HepG2 (cell line): ENCODE measurements around the gene TBC1D20. TPM values are rescaled to one million over a fixed set of nuclear protein-coding genes. Genes with fewer than 3 reads are reported as not detected.

ENCODE experiments used
- ADNP ChIP-seq: sonication (generic); formaldehyde crosslinking; IDR thresholded peaks from 2 replicates; pipeline ENCODE4 v1.4.0; 2020; ENCODE audit warnings: missing genetic modification reagents
- ATF1 ChIP-seq: IDR thresholded peaks from 2 replicates; pipeline ENCODE4 v1.6.1; 2016; ENCODE audit warnings: mild to moderate bottlenecking, control low read depth
- ATF5 ChIP-seq: sonication (generic); formaldehyde crosslinking; IDR thresholded peaks from 2 replicates; pipeline ENCODE4 v1.4.0; 2020; ENCODE audit warnings: mild to moderate bottlenecking, low read depth, missing genetic modification reagents
- ATF7 ChIP-seq, 2 experiments: fragments of 450-650 bp in 1 of 2; sonication (generic) in 1 of 2; formaldehyde crosslinking in 1 of 2; IDR thresholded peaks; 2 replicates each; pipeline versions ENCODE4 v1.4.0 to v1.6.1; 2016 to 2020; ENCODE audit warnings: antibody characterized with exemption in 1 of 2, mild to moderate bottlenecking in 1 of 2, missing genetic modification reagents in 1 of 2
- ATM ChIP-seq: fragments of 450-650 bp; IDR thresholded peaks from 2 replicates; pipeline ENCODE4 v1.7.1; 2017; ENCODE audit warnings: mild to moderate bottlenecking, borderline replicate concordance
- DMTF1 ChIP-seq: sonication (generic); formaldehyde crosslinking; IDR thresholded peaks from 2 replicates; pipeline ENCODE4 v1.4.0; 2020; ENCODE audit warnings: mild to moderate bottlenecking, missing genetic modification reagents
- IKZF5 ChIP-seq: IDR thresholded peaks from 2 replicates; pipeline ENCODE4 v1.6.1; 2018; ENCODE audit warnings: missing genetic modification reagents, mild to moderate bottlenecking, missing compliant biosample characterization
- MYNN ChIP-seq: sonication (generic); formaldehyde crosslinking; IDR thresholded peaks from 2 replicates; pipeline ENCODE4 v1.4.0; 2020; ENCODE audit warnings: mild to moderate bottlenecking, low read depth, missing genetic modification reagents
- NAIF1 ChIP-seq: sonication (generic); formaldehyde crosslinking; IDR thresholded peaks from 2 replicates; pipeline ENCODE4 v1.5.0; 2020; ENCODE audit warnings: mild to moderate bottlenecking, missing genetic modification reagents, borderline replicate concordance
- NCOA1 ChIP-seq: sonication (generic); formaldehyde crosslinking; IDR thresholded peaks from 2 replicates; pipeline ENCODE4 v1.9.0; 2021; ENCODE audit warnings: missing genetic modification reagents
- PAX8 ChIP-seq: sonication (generic); formaldehyde crosslinking; IDR thresholded peaks from 2 replicates; pipeline ENCODE4 v1.8.0; 2022; ENCODE audit warnings: mild to moderate bottlenecking, missing genetic modification reagents, borderline replicate concordance
- PBX2 ChIP-seq: IDR thresholded peaks from 2 replicates; pipeline ENCODE4 v1.6.1; 2016; ENCODE audit warnings: control low read depth
- PRDM10 ChIP-seq: sonication (generic); formaldehyde crosslinking; IDR thresholded peaks from 2 replicates; pipeline ENCODE4 v1.4.0; 2020; ENCODE audit warnings: low read depth, missing genetic modification reagents
- THAP7 ChIP-seq: sonication (generic); formaldehyde crosslinking; IDR thresholded peaks from 2 replicates; pipeline ENCODE4 v1.8.1; 2023; ENCODE audit warnings: mild to moderate bottlenecking, missing genetic modification reagents
- ZNF496 ChIP-seq: sonication (generic); formaldehyde crosslinking; IDR thresholded peaks from 2 replicates; pipeline ENCODE4 v1.8.1; 2023; ENCODE audit warnings: mild to moderate bottlenecking, moderate library complexity, missing genetic modification reagents; ENCODE audit not compliant: insufficient replicate concordance
- ZNF580 ChIP-seq: IDR thresholded peaks from 2 replicates; pipeline ENCODE4 v1.6.1; 2016; ENCODE audit warnings: low read depth, borderline replicate concordance
- polyA plus RNA-seq, 8 experiments: library from polyadenylated mRNA; depleted of rRNA in 3 of 8; stranded (reverse) in 7 of 8; unstranded in 1 of 8; fragments of >200 nt; fragmentation: Illumina TruSeq in 4 of 8; extraction: Trizol in 4 of 8; gene quantifications; 2 replicates each; pipeline versions ENCODE4 v1.2.1 to v1.2.3, GENCODE V29; 2011 to 2016; ENCODE audit warnings: low read depth in 4 of 8, missing spikeins in 1 of 8, mixed read lengths in 1 of 8; ENCODE audit not compliant: insufficient read depth in 1 of 8
- total RNA-seq, 5 experiments: library from RNA; depleted of rRNA; stranded (reverse); fragments of >200 nt; fragmentation: Illumina TruSeq; extraction: Trizol; gene quantifications; 2 replicates each; pipeline ENCODE4 v1.2.3, GENCODE V29; 2016; ENCODE audit warnings: low read depth in 1 of 5

Gene TBC1D20
- total and polyA plus RNA-seq, 2 of the 13 experiments (the other 11 are each of a cell fraction or from before 2014, with no cell fraction given) = 36.6 to 47.1 TPM

GRCh38 chr20:461254-462198 is 807 bp downstream of the TBC1D20 start (continued):
- TF ChIP-seq THAP7 (CRISPR knock-in tag) (peak; percentile 76; the same call in 1 of the 2 replicates), DMTF1 (CRISPR knock-in tag) (peak; percentile 67; the same call in 1 of the 2 replicates), PAX8 (CRISPR knock-in tag) (no peak), ATF5 (CRISPR knock-in tag) (no peak), ZNF496 (CRISPR knock-in tag) (no peak), ZNF580 (CRISPR knock-in tag) (peak; percentile 37; the same call in 1 of the 2 replicates), ATM (no peak), PRDM10 (CRISPR knock-in tag) (no peak), NCOA1 (CRISPR knock-in tag) (0 out of 2 replicates have a peak, but pooled peaks have one; percentile 74), PBX2 (CRISPR knock-in tag) (peak; percentile 50; the same call in 1 of the 2 replicates), NAIF1 (CRISPR knock-in tag) (no peak; the same call in 1 of the 2 replicates), MYNN (CRISPR knock-in tag) (no peak), ADNP (peak; percentile 68; the same call in 1 of the 2 replicates), IKZF5 (CRISPR knock-in tag) (peak; percentile 37; the same call in 1 of the 2 replicates), ATF1 (CRISPR knock-in tag) (no peak), ATF7 (IDR thresholded peaks at IDR 0.05) (no peak), ATF7 (CRISPR knock-in tag; IDR thresholded peaks at IDR 0.05) (0 out of 2 replicates have a peak, but pooled peaks have one; percentile 48)
